IPS DF 4.7 (cell line): ENCODE data around the gene ZBED5.
A peak's percentile ranks its signal among the peaks of the same experiment; 100 is the strongest.
"Not testable (repeated sequence)": the region's sequence is repeated elsewhere in the genome, so short reads cannot be mapped to it uniquely, and the experiment has no call there.

Experiments
- DNase-seq: peaks from one replicate; pipeline ENCODE4 v3.0.0-alpha.2; 2013; ENCODE audit warnings: low spot score; ENCODE audit errors: extremely low read depth

ZBED5 gene

DNA sequence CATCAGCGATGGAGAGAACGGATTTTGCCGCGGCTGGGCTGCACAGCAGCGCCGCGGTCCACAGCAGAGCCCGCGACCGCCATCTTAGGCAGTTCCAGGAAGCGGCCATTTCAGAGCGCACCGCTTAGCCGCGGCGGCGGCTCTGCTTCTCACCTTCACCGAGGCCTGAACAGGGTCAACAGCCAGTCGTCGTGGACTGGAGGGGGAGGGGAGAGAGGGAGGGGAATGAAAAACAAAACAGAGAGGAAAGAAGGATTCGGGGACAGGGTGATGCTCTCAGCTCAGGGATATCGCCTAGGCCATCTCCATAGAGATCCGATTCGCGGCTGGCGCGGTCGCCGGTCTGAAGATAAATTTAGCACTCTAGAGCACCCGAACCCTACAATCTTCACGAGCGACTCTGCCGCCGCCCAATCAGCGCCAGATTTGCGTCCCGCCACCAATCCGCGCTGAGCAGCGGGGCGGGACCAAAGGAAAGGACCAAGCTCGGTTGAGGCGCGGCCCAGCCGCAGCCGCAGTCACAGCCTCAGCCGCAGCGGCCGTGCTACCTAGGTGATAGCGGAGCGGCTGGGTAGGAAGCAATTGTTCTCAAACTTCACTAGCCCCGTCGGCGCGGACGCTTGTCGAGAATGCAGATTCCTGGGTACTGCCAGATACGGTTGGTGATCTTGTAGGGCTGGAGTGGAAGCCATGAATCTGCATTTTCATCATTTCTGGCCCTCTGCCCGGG lies at the start of gene ZBED5:
TSS of gene ZBED5 (minus strand) at position 345 of the 730 bp plus-strand sequence. CDS start 3,108 bp downstream, outside the sequence.
- DNase-seq = peak; percentile 87

DNA sequence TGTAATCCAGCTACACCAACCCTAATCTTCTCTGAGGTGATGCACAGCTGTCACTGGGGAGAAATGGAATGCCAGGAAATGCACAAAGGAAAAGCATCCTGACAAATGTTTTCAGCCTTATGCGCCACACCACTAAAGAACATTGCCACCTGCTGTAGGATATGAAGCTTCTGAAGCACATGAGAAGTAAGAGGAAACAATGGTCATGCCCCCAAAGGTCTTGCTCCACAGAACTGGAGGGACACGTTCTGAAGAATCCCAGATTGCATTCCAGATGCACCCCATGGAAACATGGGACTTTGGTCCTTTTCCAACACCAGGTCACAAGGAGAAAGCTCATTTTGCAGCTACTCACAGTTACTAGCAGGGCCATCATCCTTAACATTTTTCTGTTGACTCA lies 48.7 kb upstream of the ZBED5 start:
- no peak for DNase-seq

DNA sequence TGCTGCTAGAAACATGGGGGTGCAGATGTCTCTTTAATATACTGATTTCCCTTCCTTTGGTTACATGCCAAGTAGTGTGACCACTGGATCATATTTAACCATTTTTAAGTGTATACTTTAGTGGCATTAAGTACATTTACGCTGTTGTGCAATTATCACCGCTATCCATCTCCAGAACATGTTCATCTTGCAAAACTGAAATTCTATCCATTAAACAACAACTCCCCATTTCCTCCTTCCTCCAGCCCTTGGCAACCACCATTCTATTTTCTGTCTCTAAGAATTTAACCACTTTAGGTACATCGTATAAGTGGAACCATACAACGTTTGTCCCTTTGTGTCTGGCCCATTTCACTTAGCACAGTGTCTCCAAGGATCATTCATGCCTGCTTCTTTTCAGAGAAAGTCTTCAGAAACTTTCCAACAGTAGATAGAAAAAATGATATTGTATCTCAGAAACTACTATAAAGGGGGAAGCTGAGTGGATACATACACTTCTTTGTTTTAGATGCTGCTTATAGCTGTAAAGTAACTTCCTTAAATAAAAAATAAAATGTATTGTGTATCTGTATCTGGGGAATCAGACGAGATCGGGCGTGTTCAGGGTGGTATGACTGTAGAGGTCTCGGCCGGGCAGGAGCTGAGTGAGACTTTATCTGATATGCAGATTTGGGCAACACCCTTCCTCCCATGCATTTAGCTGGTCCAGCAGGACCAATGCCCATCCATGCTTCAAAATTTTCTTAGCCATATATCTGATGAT lies 44.6 kb upstream of the ZBED5 start:
- no peak for DNase-seq

DNA sequence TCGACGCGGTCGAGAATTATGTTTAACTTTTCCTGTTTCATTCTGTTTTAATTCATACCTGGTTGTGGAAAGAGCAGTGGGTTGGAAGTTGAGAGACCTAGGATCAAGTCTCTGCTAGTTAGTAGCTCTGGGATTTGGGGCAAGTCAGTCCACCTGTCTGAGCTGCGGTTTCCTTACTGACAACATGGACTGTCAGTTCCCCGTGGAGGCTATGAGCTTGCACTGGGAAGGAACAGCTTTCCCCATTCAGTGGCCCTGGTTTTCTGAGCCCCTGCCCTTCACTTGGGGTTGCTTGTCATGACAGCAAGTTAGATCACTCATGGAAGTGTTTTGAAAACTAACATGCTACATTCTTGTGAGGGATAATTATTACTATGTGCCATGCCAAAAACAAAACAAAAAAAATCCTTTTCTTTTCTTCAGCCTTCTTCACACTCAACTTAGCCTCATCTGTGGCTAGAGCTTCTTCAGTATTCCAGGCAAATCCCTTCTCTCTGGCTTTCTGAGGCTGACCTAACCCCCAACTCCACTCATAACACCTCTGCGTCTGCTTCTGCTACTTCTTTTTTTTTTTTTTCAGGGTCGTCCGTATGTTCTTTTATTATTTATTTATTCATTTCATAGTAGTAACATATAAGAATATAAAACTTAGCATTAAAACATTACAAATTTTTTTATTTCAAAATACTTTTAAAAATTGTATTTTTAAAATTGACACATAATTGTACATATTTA lies 43.0 kb upstream of the ZBED5 start:
- DNase-seq = no peak

DNA sequence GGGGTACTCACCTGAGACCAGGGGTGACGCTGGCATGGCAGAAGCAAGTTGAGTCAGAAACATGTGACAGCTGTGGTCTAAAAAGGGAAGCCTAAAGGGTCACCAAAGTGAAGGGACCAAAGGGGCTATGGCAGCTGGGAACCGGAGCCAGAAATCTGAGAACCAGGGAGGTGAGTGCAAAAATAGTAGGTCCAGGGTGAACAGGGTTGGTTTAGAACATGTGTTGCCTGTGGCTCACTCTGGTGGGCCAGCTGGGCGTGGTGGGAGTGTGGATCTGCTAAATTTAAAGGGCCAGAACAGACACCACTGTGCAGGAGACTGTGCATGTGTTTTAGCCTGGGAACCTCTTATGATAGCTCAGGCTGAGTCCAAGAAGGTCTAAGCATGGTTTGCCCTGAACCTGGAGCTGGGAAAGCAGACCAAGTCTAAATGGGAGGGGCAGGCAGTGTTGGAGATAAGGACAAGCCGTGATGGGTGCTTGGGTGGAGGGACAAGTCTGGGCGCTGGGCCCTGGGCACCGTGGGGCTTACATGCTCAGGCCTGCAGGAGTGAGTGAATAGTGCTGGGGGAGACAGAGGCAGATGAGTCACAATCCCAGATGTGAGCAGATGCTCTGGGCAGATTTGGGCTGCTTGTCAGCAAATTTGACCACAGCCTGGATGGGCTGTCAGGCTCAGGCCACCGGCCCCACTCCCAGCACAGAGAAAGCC lies 41.4 kb upstream of the ZBED5 start:
- DNase-seq = no peak

DNA sequence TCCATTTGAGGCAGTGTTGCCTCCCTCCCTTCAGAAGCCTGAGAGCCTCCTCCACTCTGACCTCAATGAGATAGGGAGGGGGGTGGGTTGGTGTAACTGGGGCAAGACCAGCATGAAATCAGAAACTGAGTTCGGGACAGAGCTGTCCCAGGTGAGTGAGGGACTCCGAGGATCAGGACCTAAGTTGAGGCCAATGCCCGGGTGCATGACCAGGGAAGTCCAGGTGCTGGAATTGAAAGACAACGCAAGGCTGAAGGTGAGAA lies 40.8 kb upstream of the ZBED5 start:
- DNase-seq = no peak

DNA sequence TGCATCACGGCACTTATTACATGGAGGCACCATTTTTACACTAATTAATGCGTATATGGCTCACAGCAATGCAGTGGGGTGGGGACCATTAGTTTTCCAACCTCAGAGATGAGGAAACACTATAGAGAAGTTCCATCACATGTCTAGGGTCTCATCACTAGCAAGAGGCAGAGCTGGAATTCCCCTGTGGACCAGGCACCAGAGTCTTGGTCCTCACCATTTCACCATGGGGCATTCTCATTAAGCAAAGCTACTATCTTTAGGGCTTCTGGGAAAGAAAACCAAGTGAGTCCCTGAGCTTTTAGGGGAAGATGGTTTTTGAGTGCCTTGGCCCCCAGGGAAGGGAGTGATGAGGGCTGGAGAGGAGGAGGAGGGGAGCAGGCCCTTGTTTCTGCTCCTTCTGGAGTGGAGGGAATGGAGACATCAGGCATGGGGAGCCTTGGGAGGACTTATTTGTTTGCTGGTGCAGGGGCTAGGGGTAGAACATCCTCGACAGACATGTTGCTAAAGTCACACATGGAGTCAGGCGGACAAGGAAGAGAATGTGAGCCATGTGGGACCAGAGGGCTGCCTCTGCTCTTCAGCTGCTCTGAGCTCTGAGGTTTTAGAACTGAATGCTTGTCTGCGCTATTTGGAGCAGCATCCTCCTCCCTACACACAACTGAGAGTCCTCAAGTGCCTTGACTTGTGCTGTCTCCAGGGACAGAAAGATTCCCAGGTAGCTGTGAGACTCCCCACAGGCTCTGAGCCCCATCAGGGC lies 40.3 kb upstream of the ZBED5 start:
- DNase-seq = no peak

DNA sequence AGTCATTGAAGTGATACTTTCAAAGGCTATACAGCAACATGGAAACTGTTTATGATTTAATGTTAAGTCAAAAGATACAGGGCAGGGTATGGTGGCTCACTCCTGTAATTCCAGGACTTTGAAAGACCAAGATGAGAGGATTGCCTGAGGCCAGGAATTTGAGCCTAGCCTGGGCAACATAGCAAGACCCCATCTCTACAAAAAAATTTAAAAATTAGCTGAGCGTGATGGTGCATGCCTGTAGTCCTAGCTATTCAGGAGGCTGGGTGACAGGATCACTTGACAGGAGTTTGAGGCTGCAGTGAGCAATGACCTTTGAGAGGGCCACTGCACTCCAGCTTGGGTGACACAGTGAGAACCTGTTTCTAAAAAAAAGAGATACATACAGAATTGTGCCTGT lies 39.3 kb upstream of the ZBED5 start:
- no peak for DNase-seq

DNA sequence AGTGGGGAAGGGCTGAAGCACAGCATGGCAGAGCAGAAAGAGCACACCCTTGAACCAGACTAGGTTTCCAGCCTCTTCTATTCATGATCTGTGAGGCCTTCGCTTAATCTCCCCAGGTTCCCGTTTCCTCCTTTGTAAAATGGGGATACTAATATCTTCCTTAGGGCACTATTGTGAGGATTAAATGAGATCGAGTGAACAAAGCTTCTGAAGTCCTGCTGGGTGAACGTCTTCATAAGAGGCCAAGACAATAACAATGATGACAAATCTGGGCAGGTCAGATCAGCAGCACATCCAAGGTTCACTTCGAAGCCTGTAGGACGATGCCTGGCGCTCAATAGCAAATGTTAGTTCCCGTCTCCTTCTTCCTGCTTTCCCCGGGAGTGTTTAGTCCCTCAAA lies 38.6 kb upstream of the ZBED5 start:
- no peak for DNase-seq

DNA sequence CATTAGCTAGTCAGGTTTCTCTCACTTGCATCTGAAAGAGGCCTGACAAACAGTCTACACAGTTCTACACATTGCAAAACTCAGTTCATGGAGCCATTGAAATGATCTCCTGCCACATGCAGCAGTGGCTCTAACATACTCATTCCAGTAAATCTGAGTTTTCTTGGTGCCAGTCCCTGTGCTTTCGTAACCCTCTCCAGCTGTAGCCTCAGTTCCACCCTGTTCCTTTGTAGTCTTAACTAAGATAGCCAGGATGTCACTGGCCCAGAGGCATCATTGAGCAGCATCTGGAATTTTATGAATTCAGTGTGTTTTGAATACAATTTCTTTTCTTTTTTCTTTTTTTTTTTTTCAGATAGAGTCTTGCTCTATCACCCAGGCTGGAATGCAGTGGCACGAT lies 37.4 kb upstream of the ZBED5 start:
- DNase-seq = no peak

DNA sequence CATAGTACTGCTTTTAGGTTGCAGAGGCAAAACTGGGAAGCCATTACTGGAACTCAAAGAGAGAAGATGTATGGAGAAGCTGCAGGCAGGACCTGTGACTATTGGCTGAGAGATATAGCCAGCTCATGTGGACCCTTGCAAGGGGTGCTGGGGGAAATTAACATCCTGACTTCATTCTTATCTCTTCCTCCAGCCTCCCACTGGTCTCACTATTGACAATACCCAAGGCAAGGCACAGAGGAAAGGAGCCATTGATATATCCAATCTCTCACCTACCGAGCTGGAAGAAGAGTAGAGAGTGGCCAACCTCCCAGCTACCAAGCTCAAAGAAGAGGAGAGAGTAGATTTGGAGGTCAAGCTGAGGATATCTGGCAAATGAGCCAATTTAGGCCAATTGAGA lies 36.8 kb upstream of the ZBED5 start:
- DNase-seq = no peak

DNA sequence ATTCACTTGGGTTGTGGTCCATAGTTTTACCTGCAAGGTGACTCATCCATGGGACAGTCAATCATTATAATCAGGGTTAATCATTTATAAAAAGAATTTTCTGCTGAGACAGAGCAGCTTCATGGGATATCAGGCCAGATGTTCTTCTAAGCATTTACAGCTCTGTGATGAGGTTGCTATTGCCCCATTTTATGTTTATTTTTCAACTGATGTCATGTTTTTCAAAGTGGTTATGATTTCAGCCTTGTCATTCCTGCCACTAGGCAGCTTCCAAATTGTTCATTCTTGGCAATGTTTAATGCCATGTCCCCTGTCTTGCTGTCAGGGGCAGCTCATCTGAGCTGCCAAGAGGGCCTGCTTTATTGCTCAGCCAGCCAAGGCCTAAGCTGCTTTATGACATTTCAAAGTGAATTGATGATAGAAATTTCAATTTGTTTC lies 35.9 kb upstream of the ZBED5 start:
- DNase-seq = no peak

DNA sequence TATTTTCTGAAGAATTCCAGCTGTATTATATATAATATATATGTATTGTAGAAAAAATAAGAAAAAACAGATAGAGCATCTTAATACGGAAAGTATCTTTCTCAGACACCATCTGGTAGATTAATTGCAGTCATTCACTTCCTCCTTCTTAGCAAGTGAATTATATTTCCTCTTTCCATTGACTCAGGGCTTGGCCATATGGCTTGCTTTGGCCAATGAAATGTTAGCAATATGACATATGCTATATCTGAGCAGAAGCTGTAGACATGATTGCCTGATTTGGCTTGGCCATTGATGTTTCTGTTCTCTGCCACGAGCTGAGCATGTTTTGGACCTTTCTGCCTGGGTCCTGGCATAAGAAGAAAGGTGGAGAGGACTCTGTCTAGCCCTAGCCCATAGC lies 34.4 kb upstream of the ZBED5 start:
- DNase-seq = no peak

DNA sequence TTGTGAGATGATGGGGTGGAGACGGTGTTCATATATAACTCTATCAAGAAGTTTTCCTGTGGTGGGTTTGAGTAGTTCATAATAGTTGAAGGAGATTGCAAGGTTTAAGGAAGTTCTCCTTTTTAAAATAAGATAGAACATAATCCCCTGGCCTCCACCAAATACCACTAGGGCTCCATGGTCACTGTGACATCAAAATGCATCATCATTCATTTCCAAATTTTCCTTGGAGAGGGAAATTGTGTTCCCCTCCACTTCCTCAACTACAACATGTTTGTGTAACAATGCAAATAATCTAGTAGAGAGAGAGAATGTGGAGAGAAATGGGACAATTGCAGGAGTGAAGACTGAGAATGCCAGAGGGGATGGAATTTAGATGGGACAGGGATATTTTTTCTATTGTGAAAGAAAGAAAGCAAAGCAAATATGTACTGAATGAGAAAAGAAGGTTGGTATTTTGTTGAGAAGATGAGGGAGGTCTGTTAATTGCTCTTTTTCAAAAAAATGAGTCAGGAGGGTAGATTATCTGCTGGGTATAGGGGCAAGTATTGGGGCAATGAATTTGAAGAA lies 33.4 kb upstream of the ZBED5 start:
- no peak for DNase-seq

DNA sequence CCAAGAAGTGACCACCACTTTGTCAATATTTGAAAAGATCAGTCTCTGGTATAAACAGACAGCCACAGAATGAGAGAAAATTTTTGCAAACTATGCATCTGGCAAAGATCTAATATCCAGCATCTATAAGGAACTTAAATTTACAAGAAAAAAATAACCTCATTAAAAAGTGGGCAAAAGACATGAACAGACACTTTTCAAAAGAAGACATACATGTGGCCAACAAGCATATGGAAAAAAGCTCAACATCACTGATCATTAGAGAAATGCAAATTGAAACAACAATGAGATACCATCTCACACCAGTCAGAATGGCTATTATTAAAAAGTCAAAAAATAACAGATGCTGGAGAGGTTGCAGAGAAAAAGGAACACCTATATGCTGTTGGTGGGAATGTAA lies 32.2 kb upstream of the ZBED5 start:
- DNase-seq = not testable (repeated sequence)

DNA sequence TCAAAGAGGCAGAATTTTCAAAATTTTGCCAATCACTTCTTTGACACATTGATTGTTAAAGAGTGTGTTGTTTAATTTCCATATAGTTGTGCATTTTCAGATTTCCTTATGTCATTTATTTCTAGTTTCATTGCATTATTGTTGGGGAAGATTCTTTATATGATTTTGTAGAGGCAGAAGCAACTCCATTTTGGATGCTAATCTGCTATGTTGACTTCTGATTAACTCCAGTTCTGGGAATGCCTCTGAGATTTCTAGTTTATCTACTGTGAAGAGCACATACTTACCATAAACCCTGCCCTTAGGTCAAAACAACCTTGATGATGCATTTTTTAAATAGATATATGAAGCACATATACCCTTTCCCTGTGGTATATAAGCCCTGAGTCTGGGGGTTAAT lies 29.5 kb upstream of the ZBED5 start:
- no peak for DNase-seq

DNA sequence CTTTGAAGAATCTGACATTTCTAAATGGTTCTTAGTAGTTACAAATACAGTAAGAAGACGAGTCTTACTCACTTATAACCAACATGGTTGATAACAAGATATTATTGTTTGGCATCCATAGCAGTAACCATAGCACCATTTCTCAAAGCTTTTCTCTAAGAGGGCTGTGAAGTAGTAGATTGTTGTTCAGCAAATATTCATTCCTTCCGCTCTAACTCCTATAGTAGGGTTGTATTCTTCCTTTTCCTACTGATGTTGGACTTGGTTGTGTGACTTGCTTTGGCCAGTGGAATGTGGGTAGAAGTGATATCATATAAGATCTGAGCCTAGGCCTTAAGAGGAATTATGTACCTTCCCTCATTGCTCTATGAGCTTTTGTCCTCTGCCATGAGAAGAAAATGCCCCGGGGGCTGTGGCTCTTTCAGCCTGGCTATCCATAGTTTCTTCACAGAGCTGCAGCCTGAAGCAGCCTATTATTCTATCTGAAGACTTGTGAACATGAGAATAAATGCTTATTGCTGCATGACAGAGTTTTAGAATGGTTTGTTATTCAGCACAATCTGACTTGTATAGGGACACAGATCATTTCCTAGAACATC lies 28.9 kb upstream of the ZBED5 start:
- no peak for DNase-seq

DNA sequence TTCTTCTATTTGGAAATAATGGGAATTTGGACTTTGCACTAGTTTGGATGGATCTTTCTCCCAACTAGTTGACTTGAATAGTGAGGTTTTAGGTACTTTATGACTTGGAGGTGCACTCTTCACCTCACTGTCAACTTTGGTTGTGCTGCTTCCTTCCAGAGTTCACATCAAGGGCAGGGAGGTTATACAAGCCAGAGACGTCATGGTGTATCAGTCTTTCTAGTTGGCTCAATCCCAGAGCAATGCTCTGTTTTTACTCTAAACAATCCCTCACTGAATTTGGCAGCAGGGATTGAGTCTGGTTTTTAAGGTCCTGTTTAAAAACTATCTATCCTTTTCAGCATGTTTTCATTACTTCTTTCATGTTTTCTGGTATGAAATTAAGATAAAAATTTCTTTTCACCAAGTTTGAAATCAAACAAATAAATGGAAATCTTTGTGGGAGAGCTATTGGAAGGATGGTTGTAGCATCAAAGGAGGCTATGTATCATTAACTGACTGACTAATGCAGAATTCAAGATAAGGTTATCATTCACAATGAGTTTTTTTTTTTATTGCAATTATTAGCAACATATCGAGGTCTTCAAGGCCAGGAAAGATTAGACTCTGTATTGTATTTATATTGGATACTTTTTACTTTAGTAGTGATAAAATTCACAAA lies 28.0 kb upstream of the ZBED5 start:
- no peak for DNase-seq

DNA sequence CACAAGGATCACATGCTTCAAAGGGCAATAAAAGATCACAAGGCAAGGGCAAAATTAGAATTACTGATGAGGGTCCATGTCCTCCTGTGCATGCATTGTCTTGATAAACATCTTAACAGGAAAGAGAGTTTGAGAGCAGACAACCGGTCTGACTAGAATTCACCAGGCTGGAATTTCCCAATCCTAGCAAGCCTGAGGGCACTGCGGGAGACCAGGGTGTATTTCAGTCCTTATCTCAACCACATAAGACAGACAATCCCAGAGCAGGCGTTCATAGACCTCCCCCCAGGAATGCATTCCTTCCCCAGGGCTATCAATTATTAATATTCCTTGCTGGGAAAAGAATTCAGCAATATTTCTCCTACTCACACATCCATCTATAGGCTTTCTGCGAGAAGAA lies 26.4 kb upstream of the ZBED5 start:
- DNase-seq = not testable (repeated sequence)

DNA sequence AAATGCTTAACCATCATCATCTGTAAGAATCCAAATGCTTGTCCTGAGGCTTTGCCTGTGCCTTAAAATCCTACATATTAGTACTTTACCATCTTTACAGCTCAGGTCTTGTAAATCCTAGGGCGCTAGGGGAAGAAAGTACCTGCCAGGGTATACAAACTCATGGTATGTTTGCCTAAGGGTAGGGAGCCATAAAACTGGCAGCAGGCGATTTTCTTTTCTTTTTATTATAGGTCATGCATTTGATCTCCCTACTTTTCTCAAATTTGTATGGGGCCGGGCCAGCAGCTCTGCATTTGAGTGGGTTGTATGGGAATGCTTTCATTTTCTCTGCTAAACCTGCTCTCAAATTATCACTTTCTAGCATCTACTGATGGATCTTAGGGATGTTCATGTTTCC lies 24.0 kb upstream of the ZBED5 start:
- DNase-seq = no peak
